Stimulated activated naive CD4-positive, alpha-beta T cell treated with Interleukin-2 at 50 U/mL for 16 hours (primary cell): ENCODE results near the gene UST.
A peak's percentile ranks its signal among the peaks of the same experiment; 100 is the strongest.

ENCODE experiments used
- DNase-seq: peaks from one replicate; lab custom pipeline; 2025; lab: John Stamatoyannopoulos, UW

The UST gene

GRCh38 chr6:149008741-149009140, 261.9 kb downstream of the UST start:
- DNase-seq = no peak

- no peak for DNase-seq
Measured at GRCh38 chr6:149012040-149012545, 265.3 kb downstream of the UST start.

DNA sequence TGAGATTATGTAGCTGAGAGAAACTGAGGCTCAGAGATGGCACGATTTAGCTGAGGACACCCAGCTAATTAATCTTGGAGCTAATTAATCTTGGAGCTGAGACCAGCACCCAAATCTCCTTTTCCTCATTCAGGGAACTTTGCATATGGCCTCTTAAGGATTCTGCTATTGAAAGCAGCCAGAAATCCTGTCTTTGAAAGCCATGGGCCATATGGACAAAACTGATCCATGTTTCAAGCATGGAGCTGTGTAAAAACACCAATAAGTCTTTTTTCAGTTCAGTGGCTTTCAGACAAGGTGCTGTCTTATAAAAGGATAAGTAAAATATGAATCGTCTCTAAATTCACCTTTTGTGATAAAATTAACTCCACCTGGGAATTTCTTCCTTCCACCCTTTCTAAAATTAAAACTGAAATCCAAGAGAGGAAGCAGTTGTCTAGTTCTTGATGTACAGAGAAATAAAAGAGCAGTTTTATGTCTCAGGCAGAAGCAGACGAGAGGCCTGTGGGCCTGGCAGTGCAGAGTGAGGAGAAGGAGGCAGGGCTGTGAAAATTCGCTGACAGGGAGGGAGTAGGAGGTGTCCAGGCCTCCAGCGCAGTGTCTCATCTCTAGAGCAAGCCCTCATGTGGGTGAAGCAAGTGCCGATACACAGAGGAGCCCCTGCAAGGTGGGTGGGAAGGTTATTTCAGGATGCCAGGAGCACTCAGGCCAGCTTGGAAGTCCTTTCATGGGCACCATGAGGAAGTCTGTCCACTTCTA, 266.9 kb downstream of the UST start:
- no peak for DNase-seq

GRCh38 chr6:149014631-149015534, 268.1 kb downstream of the UST start:
- no peak for DNase-seq

DNA sequence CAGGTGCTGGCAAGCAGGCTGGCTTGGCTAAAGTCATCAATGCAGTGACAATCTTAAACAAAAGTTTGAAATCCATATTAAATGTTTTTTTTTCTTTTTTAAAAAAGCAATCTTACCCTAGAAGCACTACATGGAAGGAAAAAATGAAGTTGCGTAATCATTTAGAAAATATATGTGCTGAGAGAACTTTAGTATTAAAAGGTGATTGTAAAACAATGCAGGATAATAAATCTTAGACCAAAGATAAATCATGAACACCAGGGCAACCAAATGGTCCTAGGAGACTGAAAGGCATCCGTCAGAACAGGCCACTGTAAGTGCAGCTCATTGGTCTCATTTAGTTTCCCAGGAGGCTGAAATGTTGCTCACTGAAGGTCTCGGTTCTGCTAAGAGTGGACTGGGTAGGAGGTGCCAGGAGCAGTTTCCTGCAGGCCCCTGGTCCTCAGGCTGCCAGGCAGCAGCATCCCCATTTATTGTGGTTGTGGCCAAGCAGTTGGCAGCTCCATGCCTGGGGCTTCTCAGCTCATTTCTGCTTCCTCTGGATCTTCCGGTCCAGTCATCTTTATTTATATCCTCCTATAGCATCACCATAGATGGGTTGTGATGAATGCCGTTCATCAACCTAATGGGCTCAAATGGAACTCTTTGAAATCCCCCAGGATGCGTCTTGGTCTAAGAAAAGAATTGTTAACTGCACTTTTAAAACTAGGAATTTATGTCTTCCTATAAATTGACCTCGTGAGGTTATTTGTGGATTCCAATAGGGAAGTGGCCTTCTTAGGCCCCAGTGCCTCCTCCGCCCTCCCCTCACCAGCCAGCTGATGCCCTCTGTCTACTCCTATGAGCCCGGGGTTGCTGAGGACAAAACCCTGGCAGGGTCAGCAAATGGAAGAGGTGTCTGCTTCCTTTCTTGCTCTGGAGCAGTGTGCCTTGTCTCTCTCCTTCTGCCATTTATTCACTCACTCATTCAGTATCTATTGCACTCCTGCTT, 269.0 kb downstream of the UST start:
- DNase-seq = no peak

GRCh38 chr6:149016716-149017115, 269.9 kb downstream of the UST start:
- no peak for DNase-seq

DNA sequence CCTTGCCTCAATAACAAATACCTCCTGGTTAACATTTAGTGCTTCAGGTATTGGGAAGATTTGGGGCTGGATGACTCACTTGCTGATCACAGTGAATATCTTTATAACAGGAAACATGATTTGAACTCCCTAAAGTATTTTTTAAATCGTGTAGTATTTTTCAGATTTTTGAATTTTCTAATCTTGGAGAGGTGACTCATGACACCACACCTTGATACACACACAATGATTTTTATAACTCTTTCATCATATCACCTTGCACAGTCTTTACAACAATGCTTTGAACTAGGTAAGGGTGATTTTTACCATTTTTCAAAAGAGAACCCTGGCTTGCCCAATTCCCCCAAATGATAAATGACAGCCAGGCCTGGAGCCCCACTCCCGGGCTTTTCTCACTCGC, 273.5 kb downstream of the UST start:
- DNase-seq = no peak

DNA sequence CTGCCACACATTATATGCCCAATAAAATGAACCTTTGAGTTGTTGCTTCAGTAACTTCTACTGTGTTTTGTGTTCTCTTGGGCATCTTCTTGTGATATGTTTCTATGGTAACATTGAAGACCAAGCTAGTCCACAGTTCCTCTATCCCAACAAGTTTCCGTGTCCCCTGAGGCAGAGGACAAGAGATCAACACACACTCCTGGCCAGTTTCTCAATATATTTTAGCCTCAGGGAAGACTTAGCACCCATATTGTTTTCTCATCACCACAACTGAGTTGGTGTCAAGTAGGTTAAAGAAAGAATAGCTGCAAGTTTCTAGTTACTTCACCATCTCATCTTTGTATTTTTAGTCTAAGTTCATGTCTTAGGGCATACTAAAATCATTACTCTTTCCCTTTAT, 277.5 kb downstream of the UST start:
- no peak for DNase-seq

- no peak for DNase-seq
Measured at GRCh38 chr6:149025061-149025460, 278.2 kb downstream of the UST start.

- DNase-seq = no peak
Measured at GRCh38 chr6:149026530-149026942, 279.7 kb downstream of the UST start.

- DNase-seq = no peak
Measured at GRCh38 chr6:149027484-149027883, 280.7 kb downstream of the UST start.

DNA sequence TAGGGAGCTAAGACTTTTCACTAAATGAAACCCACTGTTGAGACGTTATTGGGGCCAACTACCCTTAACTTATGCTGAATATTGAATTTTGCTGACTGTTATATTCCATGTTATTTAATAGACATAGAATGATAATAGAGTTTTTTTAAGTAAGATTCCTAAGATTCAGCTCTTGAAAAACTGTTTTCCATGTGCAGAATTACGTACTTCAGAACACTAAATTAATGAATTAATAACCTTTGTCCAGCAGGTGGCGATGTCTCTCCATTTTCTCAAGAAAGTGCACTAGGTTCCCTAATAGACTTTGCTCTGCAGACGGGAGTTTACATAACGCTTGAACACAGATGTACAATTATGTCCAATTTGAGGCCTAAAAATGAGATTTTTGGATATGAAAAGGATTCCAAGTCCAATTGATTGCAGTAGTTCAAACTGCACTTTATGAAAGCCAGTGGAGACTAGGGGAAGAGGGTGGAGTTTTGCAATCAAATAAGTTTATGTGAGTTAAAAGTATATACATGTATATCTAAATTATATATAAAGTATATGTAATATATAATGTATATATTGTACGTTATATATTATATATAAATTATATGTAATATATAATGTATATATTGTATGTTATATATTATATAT, 282.1 kb downstream of the UST start:
- peak; percentile 56 for DNase-seq

GRCh38 chr6:149031201-149031858, 284.5 kb downstream of the UST start:
- DNase-seq = no peak

GRCh38 chr6:149031859-149032598, 285.2 kb downstream of the UST start:
- peak; percentile 57 for DNase-seq

- DNase-seq = peak; percentile 77
Measured at GRCh38 chr6:149032599-149033405, 286.0 kb downstream of the UST start.

GRCh38 chr6:149033454-149033853, 286.6 kb downstream of the UST start:
- peak; percentile 31 for DNase-seq

- no peak for DNase-seq
Measured at GRCh38 chr6:149035766-149036165, 288.9 kb downstream of the UST start.

GRCh38 chr6:149037051-149037671, 290.3 kb downstream of the UST start:
- DNase-seq = no peak

DNA sequence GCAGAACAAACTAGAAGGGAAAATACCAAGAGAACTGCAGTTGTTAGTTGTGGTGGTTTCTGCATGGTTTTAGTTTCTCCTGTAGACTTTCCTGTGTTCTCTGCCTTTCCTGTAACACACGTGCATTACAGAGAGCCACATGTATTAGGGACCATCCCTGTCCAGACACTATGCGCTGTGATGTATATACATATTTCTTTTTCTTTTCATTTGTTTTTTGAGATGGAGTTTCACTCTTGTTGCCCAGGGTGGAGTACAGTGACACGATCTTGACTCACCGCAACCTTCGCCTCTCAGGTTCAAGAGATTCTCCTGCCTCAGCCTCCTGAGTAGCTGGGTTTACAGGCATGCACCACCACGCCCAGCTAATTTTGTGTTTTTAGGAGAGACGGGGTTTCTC, 292.2 kb downstream of the UST start:
- peak; percentile 16 for DNase-seq
